Esophagus muscularis mucosa (tissue), 4 donors: ENCODE measurements around the gene RAF1. TPM values are rescaled to one million over a fixed set of nuclear protein-coding genes. Genes with fewer than 3 reads are reported as not detected.
A peak's percentile ranks its signal among the peaks of the same experiment; 100 is the strongest.
"Not testable (repeated sequence)": the region's sequence is repeated elsewhere in the genome, so short reads cannot be mapped to it uniquely, and the experiment has no call there.

ENCODE experiments used
- DNase-seq: peaks from one replicate; pipeline ENCODE4 v3.0.0-alpha.2; 2017; ENCODE audit errors: extremely low spot score
- H3K27ac ChIP-seq, 4 donors: fragments of 200-600 bp; sonication (generic); replicated peaks in 1 of 4; 1 replicate in 3 of 4; 2 replicates in 1 of 4; pipeline ENCODE4 v1.5.1; 2016 to 2019; ENCODE audit warnings: mild to moderate bottlenecking in 1 of 4
- H3K27me3 ChIP-seq, 4 donors: fragments of 200-600 bp; sonication (generic); one replicate each; pipeline versions ENCODE4 v1.5.1 to v1.6.0; 2016 to 2019
- H3K36me3 ChIP-seq, 4 donors: fragments of 200-600 bp; sonication (generic); one replicate each; pipeline ENCODE4 v1.5.1; 2016 to 2019
- H3K4me1 ChIP-seq, 4 donors: fragments of 200-600 bp; sonication (generic); one replicate each; pipeline ENCODE4 v1.5.1; 2016 to 2019
- H3K4me3 ChIP-seq, 4 donors: fragments of 200-600 bp; sonication (generic); 1 replicate in 2 of 4; 2 replicates in 2 of 4; pipeline ENCODE4 v1.5.1; 2016 to 2019; ENCODE audit warnings: mild to moderate bottlenecking in 4 of 4, moderate library complexity in 1 of 4
- H3K9me3 ChIP-seq, 4 donors: fragments of 200-600 bp; sonication (generic); 1 replicate in 3 of 4; 2 replicates in 1 of 4; pipeline ENCODE4 v1.5.1; 2016 to 2019
- EP300 ChIP-seq: sonication (generic); formaldehyde crosslinking; IDR thresholded peaks from one replicate; pipeline ENCODE4 v1.6.1; 2017; ENCODE audit warnings: antibody characterized with exemption
- POLR2A ChIP-seq: fragments of 450-650 bp; IDR thresholded peaks from one replicate; pipeline ENCODE4 v1.6.1; 2017; ENCODE audit warnings: antibody characterized with exemption, moderate library complexity, mild to moderate bottlenecking, low read depth
- POLR2AphosphoS5 ChIP-seq, 2 donors: sonication (generic); formaldehyde crosslinking; IDR thresholded peaks; one replicate each; pipeline ENCODE4 v1.6.1; 2017; ENCODE audit warnings: antibody characterized with exemption in 2 of 2
- WGBS: methylation state at CpG from one replicate; pipeline ENCODE4 v1.1.5; 2018; 5-methylcytosine and 5-hydroxymethylcytosine counted together
- intact Hi-C: fragments of 100-400 bp; cut with DNase I; formaldehyde crosslinking; loops from one replicate; pipeline ENCODE4 v1.15.1; 2023
- total RNA-seq, 4 donors: library from RNA; depleted of rRNA; stranded (reverse); fragments of >200 nt; gene quantifications; one replicate each; pipeline versions ENCODE4 v1.1.0 to v1.2.1, GENCODE V29; 2016
- TF ChIP-seq, protein P1 (sequence below), 3 experiments: fragments of 200-600 bp in 2 of 3; fragments of 450-650 bp in 1 of 3; sonication (generic) in 2 of 3; IDR thresholded peaks; one replicate each; pipeline ENCODE4 v1.5.1; 2017 to 2019; ENCODE audit warnings: antibody characterized with exemption in 3 of 3, mild to moderate bottlenecking in 2 of 3, moderate library complexity in 1 of 3

The RAF1 gene
- total RNA-seq, 4 donors from 2014 or later: 113 to 153 (median 116) TPM

DNA sequence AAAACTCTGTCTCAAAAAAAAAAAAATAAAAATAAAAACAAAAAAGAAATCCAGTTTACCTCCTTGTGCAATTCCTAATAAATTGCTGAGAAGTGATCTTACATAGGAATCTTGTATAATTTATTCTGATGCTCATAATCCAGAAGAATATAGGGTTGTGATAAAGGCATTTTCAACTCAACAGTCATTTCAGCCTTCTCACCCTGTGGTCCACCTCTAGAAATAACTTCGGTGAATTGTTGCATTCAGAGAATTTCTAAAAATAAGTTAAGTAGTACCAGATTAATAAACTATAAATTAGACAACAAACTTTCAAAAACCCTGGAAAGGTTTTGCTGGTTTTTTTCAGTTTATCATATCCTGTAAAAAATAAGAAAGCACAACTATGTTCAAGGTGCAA is 20.2 kb downstream of the RAF1 start:
- no peaks in the 10 kb centered on the region for H3K9me3 ChIP-seq
- H3K27me3 ChIP-seq: no peaks in the 10 kb centered on the region
- DNase-seq: no peak
- intact Hi-C loops: no loop called here
- no peak overlapping the region for H3K4me3 ChIP-seq
- no peaks in the 10 kb centered on the region for H3K36me3 ChIP-seq
- peak overlapping the region in 2 of 4 donors; percentile 55 to 59 for H3K27ac ChIP-seq
- TF ChIP-seq EP300: no peak
- TF ChIP-seq, protein P1, sequence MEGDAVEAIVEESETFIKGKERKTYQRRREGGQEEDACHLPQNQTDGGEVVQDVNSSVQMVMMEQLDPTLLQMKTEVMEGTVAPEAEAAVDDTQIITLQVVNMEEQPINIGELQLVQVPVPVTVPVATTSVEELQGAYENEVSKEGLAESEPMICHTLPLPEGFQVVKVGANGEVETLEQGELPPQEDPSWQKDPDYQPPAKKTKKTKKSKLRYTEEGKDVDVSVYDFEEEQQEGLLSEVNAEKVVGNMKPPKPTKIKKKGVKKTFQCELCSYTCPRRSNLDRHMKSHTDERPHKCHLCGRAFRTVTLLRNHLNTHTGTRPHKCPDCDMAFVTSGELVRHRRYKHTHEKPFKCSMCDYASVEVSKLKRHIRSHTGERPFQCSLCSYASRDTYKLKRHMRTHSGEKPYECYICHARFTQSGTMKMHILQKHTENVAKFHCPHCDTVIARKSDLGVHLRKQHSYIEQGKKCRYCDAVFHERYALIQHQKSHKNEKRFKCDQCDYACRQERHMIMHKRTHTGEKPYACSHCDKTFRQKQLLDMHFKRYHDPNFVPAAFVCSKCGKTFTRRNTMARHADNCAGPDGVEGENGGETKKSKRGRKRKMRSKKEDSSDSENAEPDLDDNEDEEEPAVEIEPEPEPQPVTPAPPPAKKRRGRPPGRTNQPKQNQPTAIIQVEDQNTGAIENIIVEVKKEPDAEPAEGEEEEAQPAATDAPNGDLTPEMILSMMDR (IDR thresholded peaks at IDR 0.05): no peak
- TF ChIP-seq POLR2A: no peak
- TF ChIP-seq POLR2AphosphoS5 (IDR thresholded peaks at IDR 0.05): no peak
- H3K4me1 ChIP-seq: peaks cover 45 to 65% (median 58%) of the 10 kb centered on the region in 4 donors
- 0% methylated on average over 1 of the region's 1 CpG for WGBS

DNA sequence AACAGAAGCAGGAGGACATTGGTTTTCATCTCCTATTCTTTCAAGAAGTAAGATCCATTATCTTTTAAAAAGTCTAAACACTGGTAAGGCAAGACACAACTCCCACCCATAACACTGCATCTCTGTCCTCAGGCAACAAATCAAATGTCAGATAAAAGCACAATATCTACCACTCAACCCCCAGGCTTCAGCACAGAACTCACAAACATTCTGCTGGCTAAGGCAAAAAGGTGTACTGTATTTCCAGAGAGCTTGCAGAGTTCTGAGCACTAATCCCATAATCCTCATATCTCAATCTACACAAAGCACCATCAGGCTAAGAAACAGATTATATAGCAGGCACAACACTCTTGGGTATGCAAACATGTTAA is 20.9 kb downstream of the RAF1 start:
- Histone ChIP-seq H3K4me3 (no peak overlapping the region), H3K36me3 (no peaks in the 10 kb centered on the region), H3K9me3 (no peaks in the 10 kb centered on the region), H3K27me3 (no peaks in the 10 kb centered on the region), H3K27ac (peak overlapping the region; percentile 28 to 59 (median 52)), H3K4me1 (peaks cover 39 to 65% (median 58%) of the 10 kb centered on the region in 4 donors)
- no peak for DNase-seq
- no peak for TF ChIP-seq EP300
- peak in 1 of 2 donors; percentile 6 for TF ChIP-seq POLR2AphosphoS5 (IDR thresholded peaks at IDR 0.05)
- TF ChIP-seq POLR2A: no peak
- TF ChIP-seq, protein P1 (IDR thresholded peaks at IDR 0.05): no peak
- intact Hi-C loops: no loop called here

DNA sequence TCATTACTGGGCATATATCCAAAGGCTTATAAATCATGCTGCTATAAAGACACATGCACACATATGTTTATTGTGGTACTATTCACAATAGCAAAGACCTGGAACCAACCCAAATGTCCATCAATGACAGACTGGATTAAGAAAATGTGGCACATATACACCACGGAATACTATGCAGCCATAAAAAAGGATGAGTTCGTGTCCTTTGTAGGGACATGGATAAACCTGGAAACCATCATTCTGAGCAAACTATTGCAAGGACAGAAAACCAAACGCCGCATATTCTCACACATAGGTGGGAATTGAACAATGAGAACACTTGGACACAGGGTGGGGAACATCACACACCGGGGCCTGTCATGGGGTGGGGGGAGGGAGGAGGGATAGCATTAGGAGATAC is 23.1 kb downstream of the RAF1 start:
- H3K4me3 ChIP-seq, DNase-seq, H3K9me3 ChIP-seq, H3K27me3 ChIP-seq, intact Hi-C loops, H3K27ac ChIP-seq, H3K36me3 ChIP-seq: not testable (repeated sequence)
- WGBS: 98% methylated on average over 5 of the region's 5 CpGs
- peaks cover 38 to 59% (median 55%) of the 10 kb centered on the region in 4 donors for H3K4me1 ChIP-seq

DNA sequence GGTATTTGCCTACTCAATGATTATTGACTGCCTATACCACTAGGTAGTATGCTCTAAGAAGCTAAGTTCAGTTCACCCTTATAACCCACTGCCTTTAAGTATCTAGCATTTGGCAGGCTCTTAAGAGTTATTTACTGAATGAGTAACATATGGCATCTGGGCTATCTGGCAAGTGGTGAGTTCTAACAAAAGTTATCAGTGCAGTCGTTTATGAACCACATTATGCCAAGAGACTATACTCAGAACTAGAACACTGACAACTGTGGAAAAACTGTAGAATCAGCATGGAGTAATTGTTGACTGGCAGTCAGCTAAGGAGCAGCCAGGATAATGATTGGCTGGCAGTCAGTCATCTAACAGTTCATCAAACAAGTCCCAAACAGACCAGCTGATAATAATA is 25.8 kb downstream of the RAF1 start:
- Histone ChIP-seq H3K4me3 (no peak overlapping the region), H3K27me3 (no peaks in the 10 kb centered on the region), H3K27ac (no peak overlapping the region), H3K9me3 (no peaks in the 10 kb centered on the region), H3K36me3 (peaks cover 0 to 4% (median 0%) of the 10 kb centered on the region in 4 donors), H3K4me1 (peaks cover 19 to 34% (median 33%) of the 10 kb centered on the region in 4 donors)
- no peak for DNase-seq
- TF ChIP-seq, protein P1 (IDR thresholded peaks at IDR 0.05): no peak
- no peak for TF ChIP-seq EP300
- TF ChIP-seq POLR2A: no peak
- TF ChIP-seq POLR2AphosphoS5 (IDR thresholded peaks at IDR 0.05): no peak
- WGBS: 27% methylated on average over 1 of the region's 1 CpG
- intact Hi-C loops: no loop called here

DNA sequence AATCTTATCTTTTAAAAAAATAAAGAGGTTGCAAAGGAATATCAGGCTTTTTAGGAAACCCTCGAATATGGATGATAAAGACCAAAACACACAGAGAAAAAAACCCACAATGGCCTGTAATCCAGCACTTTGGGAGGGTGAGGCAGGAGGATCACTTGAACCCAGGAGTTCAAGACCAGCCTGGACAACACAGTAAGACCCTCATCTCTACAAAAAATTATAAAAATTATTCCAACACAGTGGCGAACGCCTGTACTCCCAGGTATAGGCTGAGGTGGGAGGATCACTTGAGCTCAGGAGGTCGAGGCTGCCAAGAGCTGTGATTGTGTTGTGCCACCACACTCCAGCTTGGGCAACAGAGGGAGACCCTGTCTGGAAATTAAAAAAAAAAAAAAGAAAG is 30.8 kb downstream of the RAF1 start:
- TF ChIP-seq, protein P1 (IDR thresholded peaks at IDR 0.05): no peak
- TF ChIP-seq EP300 (no peak), POLR2A (no peak), POLR2AphosphoS5 (IDR thresholded peaks at IDR 0.05) (no peak)
- Histone ChIP-seq H3K36me3 (peaks cover 0 to 4% (median 0%) of the 10 kb centered on the region in 4 donors), H3K4me3 (no peak overlapping the region), H3K27ac (no peak overlapping the region), H3K9me3 (no peaks in the 10 kb centered on the region), H3K4me1 (peaks cover 30 to 56% (median 44%) of the 10 kb centered on the region in 4 donors), H3K27me3 (no peaks in the 10 kb centered on the region)
- WGBS: 94% methylated on average over 4 of the region's 4 CpGs
- intact Hi-C loops: no loop called here
- DNase-seq: no peak
